HepG2 (cell line): ENCODE results near the gene CD274. TPM values are rescaled to one million over a fixed set of nuclear protein-coding genes. Genes with fewer than 3 reads are reported as not detected.

Experiments
- ATF4 ChIP-seq, 2 experiments: fragments of 450-650 bp in 1 of 2; sonication (generic) in 1 of 2; formaldehyde crosslinking; IDR thresholded peaks; 2 replicates each; pipeline versions ENCODE4 v1.5.0 to v1.8.0; 2020 to 2022; ENCODE audit warnings: mild to moderate bottlenecking in 1 of 2, missing genetic modification reagents in 1 of 2
- ATF7-NPFF ChIP-seq: sonication (generic); formaldehyde crosslinking; IDR thresholded peaks from 2 replicates; pipeline ENCODE4 v1.8.1; 2023; ENCODE audit warnings: mild to moderate bottlenecking, low read depth, missing genetic modification reagents, moderate library complexity
- E2F5 ChIP-seq: sonication (generic); formaldehyde crosslinking; conservative IDR thresholded peaks from 2 replicates; pipeline ENCODE4 v1.4.0; 2020; ENCODE audit warnings: missing genetic modification reagents
- ELF4 ChIP-seq: sonication (generic); formaldehyde crosslinking; IDR thresholded peaks from 2 replicates; pipeline ENCODE4 v1.5.0; 2020; ENCODE audit warnings: missing genetic modification reagents, mild to moderate bottlenecking, moderate library complexity, borderline replicate concordance
- HOXA3 ChIP-seq: sonication (generic); formaldehyde crosslinking; IDR thresholded peaks from 2 replicates; pipeline ENCODE4 v1.5.0; 2020; ENCODE audit warnings: missing genetic modification reagents
- KLF16 ChIP-seq, 2 experiments: sonication (generic) in 1 of 2; formaldehyde crosslinking in 1 of 2; IDR thresholded peaks; 2 replicates each; pipeline versions ENCODE4 v1.6.1 to v1.8.0; 2016 to 2023; ENCODE audit warnings: missing genetic modification reagents in 2 of 2, missing compliant biosample characterization in 1 of 2
- NFATC3 ChIP-seq: sonication (generic); formaldehyde crosslinking; IDR thresholded peaks from 2 replicates; pipeline ENCODE4 v1.5.1; 2020; ENCODE audit warnings: mild to moderate bottlenecking, missing genetic modification reagents
- RARA ChIP-seq: IDR thresholded peaks from 2 replicates; pipeline ENCODE4 v1.6.1; 2016; ENCODE audit warnings: missing genetic modification reagents, missing compliant biosample characterization
- RNF2 ChIP-seq: fragments of 450-650 bp; conservative IDR thresholded peaks from 2 replicates; pipeline ENCODE4 v1.6.1; 2016; ENCODE audit warnings: low read depth
- SP140L ChIP-seq: sonication (generic); formaldehyde crosslinking; IDR thresholded peaks from 2 replicates; pipeline ENCODE4 v1.4.0; 2020; ENCODE audit warnings: missing genetic modification reagents, borderline replicate concordance
- ZBTB49 ChIP-seq: sonication (generic); formaldehyde crosslinking; IDR thresholded peaks from 2 replicates; pipeline ENCODE4 v1.4.0; 2020; ENCODE audit warnings: missing genetic modification reagents, borderline replicate concordance
- ZFP90 ChIP-seq: sonication (generic); formaldehyde crosslinking; IDR thresholded peaks from 2 replicates; pipeline ENCODE4 v1.8.0; 2022; ENCODE audit warnings: missing genetic modification reagents, mild to moderate bottlenecking, inconsistent platforms, borderline replicate concordance
- ZNF207 ChIP-seq: fragments of 450-650 bp; IDR thresholded peaks from 2 replicates; pipeline ENCODE4 v1.6.1; 2016; ENCODE audit warnings: antibody characterized with exemption, borderline replicate concordance
- ZNF235 ChIP-seq: sonication (generic); formaldehyde crosslinking; IDR thresholded peaks from 2 replicates; pipeline ENCODE4 v1.8.1; 2023; ENCODE audit warnings: mild to moderate bottlenecking, missing genetic modification reagents, borderline replicate concordance
- ZNF280B ChIP-seq: sonication (generic); formaldehyde crosslinking; IDR thresholded peaks from 2 replicates; pipeline ENCODE4 v1.5.0; 2020; ENCODE audit warnings: missing genetic modification reagents, mild to moderate bottlenecking, borderline replicate concordance
- ZNF296 ChIP-seq: sonication (generic); formaldehyde crosslinking; conservative IDR thresholded peaks from 2 replicates; pipeline ENCODE4 v1.5.0; 2020; ENCODE audit warnings: mild to moderate bottlenecking, missing genetic modification reagents
- ZNF441 ChIP-seq: sonication (generic); formaldehyde crosslinking; IDR thresholded peaks from 2 replicates; pipeline ENCODE4 v1.7.0; 2021; ENCODE audit warnings: missing genetic modification reagents, borderline replicate concordance
- ZNF605 ChIP-seq: sonication (generic); formaldehyde crosslinking; IDR thresholded peaks from 2 replicates; pipeline ENCODE4 v1.8.0; 2022; ENCODE audit warnings: mild to moderate bottlenecking, missing genetic modification reagents
- ZNF792 ChIP-seq: IDR thresholded peaks from 2 replicates; pipeline ENCODE4 v1.6.1; 2016
- polyA plus RNA-seq, 8 experiments: library from polyadenylated mRNA; depleted of rRNA in 3 of 8; stranded (reverse) in 7 of 8; unstranded in 1 of 8; fragments of >200 nt; fragmentation: Illumina TruSeq in 4 of 8; extraction: Trizol in 4 of 8; gene quantifications; 2 replicates each; pipeline versions ENCODE4 v1.2.1 to v1.2.3, GENCODE V29; 2011 to 2016; ENCODE audit warnings: low read depth in 4 of 8, missing spikeins in 1 of 8, mixed read lengths in 1 of 8; ENCODE audit not compliant: insufficient read depth in 1 of 8
- total RNA-seq, 5 experiments: library from RNA; depleted of rRNA; stranded (reverse); fragments of >200 nt; fragmentation: Illumina TruSeq; extraction: Trizol; gene quantifications; 2 replicates each; pipeline ENCODE4 v1.2.3, GENCODE V29; 2016; ENCODE audit warnings: low read depth in 1 of 5

The CD274 gene
- total and polyA plus RNA-seq, 2 of the 13 experiments (the other 11 are each of a cell fraction or from before 2014, with no cell fraction given) = 0.17 to 0.49 TPM

- no peak for TF ChIP-seq ZFP90
- TF ChIP-seq ZNF441 = no peak
- TF ChIP-seq NFATC3 (CRISPR knock-in tag) = no peak
- no peak for TF ChIP-seq ELF4 (CRISPR knock-in tag)
- no peak for TF ChIP-seq SP140L (CRISPR knock-in tag)
- TF ChIP-seq ZNF605 (CRISPR knock-in tag) = peak; percentile 62
- peak; percentile 63; the same call in 1 of the 2 replicates for TF ChIP-seq RNF2
- TF ChIP-seq HOXA3 (CRISPR knock-in tag) = peak; percentile 74
- TF ChIP-seq RARA (CRISPR knock-in tag) = peak; percentile 27; the same call in 1 of the 2 replicates
- TF ChIP-seq ATF4 (CRISPR knock-in tag; IDR thresholded peaks at IDR 0.05) = peak in 1 of 2 experiments; percentile 44; a peak in 1 of 4 replicates
- TF ChIP-seq ZNF296 (CRISPR knock-in tag) = no peak
- 0 out of 2 replicates have a peak, but pooled peaks have one; percentile 46 for TF ChIP-seq ZNF280B (CRISPR knock-in tag)
- peak; percentile 85 for TF ChIP-seq ATF7-NPFF (CRISPR knock-in tag)
- no peak for TF ChIP-seq ZNF235 (CRISPR knock-in tag)
- TF ChIP-seq ZNF792 = no peak
- TF ChIP-seq ZBTB49 (CRISPR knock-in tag) = no peak
- no peak for TF ChIP-seq E2F5 (CRISPR knock-in tag)
- TF ChIP-seq KLF16 (CRISPR knock-in tag; IDR thresholded peaks at IDR 0.05) = peak; percentile 50 to 73; a peak in 1 of 4 replicates
- no peak for TF ChIP-seq ZNF207
Measured at GRCh38 chr9:5450359-5451091, at the start of gene CD274 (continued).
